HG03108 (cell line): ENCODE data around the gene PDZD4.

Source experiments
- ATAC-seq: cut with Tn5 transposase; IDR thresholded peaks from one replicate; pipeline ENCODE4 v1.9.1; 2021; ENCODE audit warnings: moderate library complexity; ENCODE audit not compliant: unreplicated experiment

PDZD4 gene, protein sequence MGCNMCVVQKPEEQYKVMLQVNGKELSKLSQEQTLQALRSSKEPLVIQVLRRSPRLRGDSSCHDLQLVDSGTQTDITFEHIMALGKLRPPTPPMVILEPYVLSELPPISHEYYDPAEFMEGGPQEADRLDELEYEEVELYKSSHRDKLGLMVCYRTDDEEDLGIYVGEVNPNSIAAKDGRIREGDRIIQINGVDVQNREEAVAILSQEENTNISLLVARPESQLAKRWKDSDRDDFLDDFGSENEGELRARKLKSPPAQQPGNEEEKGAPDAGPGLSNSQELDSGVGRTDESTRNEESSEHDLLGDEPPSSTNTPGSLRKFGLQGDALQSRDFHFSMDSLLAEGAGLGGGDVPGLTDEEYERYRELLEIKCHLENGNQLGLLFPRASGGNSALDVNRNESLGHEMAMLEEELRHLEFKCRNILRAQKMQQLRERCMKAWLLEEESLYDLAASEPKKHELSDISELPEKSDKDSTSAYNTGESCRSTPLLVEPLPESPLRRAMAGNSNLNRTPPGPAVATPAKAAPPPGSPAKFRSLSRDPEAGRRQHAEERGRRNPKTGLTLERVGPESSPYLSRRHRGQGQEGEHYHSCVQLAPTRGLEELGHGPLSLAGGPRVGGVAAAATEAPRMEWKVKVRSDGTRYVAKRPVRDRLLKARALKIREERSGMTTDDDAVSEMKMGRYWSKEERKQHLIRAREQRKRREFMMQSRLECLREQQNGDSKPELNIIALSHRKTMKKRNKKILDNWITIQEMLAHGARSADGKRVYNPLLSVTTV

DNA sequence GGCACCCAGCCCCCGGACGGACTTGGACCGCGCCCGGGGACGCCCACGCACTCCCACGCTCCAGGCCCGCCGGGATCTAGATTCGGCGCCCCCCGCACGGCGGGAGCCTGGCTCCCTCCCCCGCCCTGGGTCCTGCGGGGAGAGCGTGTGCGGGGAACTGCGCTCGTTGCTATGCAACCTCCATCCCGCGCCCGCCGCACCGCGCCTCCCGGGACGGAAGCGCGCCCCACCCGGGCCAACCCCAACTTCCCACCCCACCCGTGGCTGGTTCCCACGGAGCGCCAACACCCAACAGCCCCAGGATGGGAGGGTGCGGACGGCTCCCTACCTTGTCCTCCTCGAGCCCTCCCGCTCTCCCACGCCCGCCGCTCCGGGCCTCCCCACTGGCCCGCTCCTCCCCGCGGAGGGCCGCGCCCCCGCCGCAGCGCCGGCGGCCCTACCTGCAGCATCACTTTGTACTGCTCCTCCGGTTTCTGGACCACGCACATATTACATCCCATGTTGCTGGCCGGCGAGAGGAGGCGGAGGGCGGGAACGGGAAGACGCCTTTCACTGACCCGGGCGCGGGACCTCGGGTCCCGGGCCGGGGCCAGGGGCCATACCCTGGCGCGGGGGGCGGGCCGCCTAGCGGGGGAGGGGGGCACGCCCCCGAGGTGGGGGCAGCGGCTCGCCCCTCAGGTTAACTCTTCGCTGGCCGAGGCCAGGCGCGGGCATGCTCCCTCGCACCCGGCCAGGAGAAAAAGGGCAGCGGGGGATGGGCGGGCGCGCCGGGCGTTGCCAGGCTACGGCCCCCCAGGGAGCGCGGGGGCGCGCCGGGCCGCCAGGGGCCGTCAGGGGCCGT is at the start of gene PDZD4:
PDZD4 (minus strand) TSS at position 746 of the 841 bp plus-strand sequence; CDS start at position 500, 246 bp downstream.
- ATAC-seq: no peak

DNA sequence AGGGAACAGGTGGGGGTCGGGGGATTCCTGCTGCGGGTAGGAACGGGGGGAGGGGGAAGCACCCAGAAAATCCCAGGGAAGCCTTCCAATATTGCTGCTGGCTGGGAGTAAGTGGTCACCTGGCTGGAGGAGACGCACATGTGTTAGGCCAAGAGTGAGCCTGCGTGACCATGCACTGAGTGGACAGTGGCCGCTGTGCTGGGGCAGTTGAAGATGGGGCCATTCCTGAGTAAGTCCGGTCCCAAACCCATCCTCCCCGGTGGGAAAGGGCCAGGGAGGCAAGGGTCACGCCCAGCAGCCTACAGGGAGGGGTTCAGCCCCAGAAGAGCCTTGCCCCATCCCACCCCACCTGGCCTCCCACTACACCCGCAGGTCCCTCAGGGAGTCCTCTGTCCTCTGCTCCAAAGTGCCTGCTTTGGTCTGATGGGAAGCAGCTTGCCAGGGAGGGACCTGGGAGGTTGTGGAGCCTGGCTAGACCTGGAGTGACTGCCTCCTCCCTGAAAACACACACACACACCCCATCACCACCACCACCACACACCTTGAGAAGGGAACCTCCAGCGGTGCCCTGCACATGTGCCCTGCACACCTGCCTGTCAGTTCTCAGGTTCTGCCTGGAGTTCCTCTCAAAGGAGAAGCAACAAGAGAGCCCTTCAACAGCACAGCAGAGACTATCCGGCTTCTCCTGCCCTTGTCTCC is 49.5 kb upstream of the PDZD4 start:
- no peak for ATAC-seq

DNA sequence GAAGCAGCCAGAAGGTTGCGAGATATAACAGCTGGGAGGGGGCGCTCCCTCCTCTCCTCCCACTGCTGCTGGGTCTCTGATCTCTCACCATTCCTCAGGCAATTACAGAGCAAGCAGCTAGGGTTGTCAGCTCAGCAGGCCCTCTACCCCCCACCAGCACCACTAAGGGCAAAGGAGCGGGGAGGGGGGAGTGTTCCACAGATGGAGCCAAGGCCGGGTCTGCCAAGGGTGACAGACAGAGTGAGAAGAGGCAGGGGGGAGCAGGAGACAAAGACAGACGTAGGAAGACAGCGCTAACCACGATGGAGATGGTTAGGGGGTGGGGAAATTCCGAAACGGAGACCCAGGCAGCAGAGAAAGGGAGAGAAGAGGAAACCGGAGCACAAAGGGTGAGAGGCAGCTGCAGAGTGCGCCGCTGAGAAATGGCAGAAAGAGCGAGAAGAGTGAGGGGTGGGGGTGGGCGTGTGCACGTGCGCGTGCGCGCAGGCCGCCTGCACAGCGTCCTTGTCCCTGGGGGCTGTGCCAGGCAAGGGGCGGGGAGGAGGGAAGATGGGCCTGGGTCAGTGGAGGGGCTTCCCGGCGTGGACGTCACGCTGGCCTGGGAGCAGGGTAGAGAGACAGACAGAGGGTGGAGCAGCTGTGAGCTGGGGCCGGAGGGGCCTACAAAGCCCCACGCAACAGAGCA is 48.8 kb upstream of the PDZD4 start:
- no peak for ATAC-seq

DNA sequence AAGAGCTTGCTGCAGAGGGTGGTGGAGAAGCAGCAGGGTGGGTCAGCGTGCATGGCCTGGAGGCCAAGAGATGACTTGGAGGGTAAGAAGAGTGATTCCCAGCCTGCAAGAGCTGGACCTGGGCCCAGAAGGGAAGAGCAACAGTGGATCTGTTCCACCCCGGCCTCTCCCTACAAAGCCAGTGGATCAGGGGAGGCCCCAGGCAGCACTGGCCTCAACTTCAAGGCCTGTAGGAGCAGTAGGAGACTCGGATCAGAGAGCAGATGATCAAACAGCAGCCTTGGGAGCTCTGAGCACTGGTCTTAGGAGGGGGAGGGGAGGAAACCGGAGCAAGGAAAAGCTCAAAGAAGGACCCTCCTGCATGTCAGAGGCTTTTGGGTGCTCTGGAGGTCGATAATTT is 48.0 kb upstream of the PDZD4 start:
- ATAC-seq: no peak

DNA sequence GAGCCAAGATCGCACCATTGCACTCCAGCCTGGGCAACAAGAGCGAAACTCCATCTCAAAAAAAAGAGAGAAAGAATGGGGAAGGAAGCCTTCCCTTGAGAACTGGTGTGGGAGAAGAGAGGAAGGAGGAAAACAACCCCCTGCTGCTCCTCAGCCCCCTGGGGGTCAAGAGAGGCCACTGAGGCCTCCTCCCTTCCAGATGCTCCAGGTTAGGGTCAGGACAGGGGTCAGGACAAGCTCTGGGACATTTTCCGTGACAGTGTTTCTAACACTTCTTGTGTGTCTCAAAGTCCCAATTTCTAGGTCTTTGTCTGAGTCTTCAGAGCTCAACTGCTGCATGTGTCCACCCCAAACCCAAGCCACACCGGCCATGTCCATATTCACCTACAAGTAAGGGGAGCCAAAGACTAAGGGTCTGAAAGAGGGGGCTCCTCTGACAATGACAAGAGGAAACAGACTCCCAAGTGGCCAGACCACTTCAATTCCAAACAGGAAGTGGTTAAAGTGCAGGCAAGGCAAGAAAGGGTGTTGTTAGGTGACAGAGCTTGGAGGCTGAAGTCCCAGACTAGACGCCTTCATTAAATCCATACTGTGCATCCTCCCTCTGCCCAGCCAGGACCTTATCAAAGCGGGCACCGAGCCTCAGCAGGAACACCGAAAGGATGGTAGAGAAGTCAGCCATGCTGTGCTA is 47.4 kb upstream of the PDZD4 start:
- no peak for ATAC-seq

GRCh38 chrX:153876112-153876491 is 45.8 kb upstream of the PDZD4 start:
- no peak for ATAC-seq

GRCh38 chrX:153875391-153876111 is 45.2 kb upstream of the PDZD4 start:
- no peak for ATAC-seq

DNA sequence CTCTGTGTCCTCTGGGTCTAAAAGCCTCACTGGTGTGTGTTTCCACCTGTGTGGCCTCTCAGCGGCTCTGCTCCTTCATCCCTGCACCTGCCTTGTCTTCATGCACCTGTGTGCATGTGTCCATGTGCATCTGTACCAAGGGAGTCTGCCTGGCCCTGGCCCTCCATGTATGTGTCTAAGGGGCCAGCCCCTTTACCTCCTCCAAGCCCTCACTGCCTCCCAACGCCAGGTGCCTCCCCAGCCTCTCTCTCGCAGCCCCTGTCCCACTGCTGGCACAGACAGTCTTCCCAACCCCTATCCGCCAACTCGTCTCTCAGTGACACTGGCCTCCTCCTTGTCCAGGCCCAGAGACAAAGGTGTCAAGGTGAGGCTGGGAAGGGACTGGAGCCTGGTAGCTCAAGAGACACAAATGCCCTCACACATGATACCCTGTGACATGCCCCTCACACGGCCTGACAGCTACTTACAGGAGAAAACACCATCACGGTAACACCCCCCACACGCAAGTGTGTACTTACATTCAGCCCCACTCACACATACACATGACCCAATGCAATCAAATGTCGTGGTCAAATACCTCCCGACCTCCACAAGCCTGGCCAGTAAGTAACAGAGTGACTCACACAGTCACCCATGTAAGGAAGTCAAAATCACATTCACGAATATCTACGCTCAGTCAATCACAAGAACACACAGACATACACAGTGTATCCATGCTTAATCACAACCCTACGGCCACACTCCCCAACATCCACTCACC is 44.2 kb upstream of the PDZD4 start:
- ATAC-seq: no peak

- ATAC-seq: no peak
These were observed 43.7 kb upstream of the PDZD4 start for GRCh38 chrX:153874085-153874365.

DNA sequence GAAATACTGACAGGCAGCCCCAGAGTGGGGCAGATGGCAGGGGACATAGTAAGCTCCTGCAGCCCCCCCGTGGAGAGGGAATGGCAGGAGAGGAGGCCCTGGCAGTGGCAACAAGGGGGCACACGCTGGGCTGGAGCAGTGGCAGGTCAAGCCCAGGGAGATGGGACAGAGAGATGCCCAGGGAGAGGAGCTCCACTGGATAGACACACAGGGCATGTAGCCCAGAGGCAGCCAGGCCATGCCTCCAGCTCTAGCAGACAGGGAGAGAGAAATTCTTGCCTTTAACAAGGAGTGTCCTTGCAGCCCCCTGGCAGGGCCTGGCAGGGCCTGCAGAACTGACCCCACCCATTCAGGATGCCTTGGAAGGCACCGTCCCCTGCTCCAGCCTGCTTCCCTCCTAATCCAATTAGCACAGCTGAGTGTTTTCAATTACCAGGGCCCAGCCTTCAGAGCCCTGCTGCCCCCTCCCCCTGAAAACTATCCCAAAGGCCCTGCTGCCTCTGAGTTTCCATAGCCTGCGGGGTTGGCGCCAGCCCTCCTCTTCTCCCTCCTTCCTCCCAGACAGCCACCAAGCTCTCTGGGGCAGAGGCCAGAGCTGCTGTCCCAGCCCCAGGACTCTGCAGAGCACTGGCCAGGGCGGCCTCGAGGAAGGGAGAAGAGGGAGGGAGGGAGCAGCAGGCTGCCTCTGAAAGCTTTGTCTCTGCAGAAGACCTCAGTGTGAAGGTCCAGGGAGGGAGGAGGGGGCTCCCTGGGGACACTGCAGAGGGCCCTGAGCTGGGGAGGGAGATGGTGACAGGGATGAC is 43.1 kb upstream of the PDZD4 start:
- no peak for ATAC-seq

DNA sequence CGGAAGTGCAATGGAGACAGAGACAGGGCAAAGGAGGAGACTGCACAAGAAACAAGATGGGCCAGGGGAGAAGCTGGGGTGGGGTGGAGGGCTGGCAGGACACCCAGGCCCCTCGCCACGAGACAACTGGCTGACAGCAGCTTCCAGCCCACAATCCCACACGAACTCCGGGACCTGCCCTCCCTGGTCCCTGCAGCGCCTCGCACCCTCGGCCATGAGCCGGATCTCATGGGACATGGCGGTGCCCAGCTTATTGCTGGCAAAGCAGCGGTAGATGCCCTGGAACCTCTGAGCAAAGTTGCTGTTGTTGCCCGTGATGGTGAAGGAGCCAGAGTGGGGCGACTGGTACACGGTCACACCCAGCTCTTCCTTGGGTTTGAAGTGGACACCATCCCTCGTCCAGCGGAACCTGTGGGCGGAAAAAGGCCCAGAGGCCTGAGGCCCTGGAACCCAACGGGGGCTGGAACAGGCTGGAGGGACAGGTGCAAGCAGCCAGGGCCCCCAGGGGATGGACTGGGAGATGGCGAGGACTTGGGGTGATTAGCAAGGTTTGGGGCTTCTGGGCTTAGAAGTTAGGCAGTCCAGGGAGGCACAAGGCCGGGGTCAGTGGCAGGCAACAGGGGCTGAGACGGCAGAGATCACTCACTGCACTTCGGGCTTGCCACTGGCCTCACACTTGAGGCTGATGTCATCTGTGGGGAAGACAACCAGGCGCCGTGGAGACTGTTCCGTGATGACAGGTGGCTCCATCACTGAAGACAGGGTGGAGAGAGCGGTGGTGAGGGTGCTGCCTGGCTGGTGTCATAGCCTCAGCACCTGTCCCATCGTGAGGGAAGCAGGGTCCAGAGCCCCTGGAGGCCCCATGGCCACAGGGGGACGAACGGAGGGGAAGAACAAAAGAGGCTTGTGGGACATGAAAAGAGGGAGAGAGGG is 41.9 kb upstream of the PDZD4 start:
- ATAC-seq: no peak

- ATAC-seq: no peak
These were observed 41.1 kb upstream of the PDZD4 start for GRCh38 chrX:153871451-153871850.

DNA sequence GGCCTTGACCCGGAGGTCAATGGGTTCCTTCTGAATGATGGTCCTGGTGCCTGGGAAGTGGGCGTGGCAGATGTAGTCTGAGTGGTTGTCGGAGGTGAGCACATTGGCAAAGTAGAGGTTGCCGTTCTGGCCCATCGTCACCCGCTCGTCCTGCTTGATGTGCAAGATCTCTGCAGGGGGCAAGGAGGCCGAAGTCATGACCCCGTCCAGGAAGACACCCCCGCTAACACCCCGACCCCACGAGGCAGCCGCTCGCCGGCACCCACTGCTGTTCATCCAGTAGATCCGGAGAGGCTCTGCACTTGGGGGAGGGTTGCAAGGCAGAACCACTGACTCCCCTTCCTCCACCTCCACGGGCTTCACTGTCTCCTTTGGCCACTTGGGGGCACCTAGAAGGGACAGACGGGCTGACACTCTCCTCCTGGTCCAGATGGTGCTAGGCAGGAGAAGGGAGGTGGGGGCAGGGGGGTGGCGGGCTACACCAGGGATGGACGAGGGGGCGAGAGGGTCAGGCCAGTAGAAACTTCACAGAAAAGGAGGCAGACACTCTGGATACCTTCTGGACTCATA is 40.5 kb upstream of the PDZD4 start:
- ATAC-seq: no peak

DNA sequence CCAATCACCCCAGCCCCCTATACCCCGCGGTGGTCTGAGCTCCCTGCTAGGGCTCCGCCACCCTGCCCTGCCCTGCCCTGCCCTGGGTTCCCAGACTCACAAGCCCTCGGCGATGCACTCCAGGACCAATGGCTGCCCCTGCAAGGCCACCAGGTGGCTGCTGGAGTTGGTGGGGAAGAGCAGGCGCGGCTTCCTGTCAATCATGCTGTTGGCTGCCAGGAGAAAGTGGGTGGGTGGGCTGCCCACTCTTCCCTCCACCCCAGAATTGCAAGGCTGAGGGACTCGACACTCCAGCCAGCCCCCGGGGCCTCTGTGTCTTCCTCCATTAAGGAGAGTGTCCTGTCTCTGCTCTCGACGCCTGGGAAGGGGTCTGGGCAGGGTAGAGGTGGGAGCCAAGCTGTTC is 39.9 kb upstream of the PDZD4 start:
- ATAC-seq: no peak

GRCh38 chrX:153869473-153870287 is 39.3 kb upstream of the PDZD4 start:
- ATAC-seq: no peak
